ENCODE data around the gene CD63.

DNA sequence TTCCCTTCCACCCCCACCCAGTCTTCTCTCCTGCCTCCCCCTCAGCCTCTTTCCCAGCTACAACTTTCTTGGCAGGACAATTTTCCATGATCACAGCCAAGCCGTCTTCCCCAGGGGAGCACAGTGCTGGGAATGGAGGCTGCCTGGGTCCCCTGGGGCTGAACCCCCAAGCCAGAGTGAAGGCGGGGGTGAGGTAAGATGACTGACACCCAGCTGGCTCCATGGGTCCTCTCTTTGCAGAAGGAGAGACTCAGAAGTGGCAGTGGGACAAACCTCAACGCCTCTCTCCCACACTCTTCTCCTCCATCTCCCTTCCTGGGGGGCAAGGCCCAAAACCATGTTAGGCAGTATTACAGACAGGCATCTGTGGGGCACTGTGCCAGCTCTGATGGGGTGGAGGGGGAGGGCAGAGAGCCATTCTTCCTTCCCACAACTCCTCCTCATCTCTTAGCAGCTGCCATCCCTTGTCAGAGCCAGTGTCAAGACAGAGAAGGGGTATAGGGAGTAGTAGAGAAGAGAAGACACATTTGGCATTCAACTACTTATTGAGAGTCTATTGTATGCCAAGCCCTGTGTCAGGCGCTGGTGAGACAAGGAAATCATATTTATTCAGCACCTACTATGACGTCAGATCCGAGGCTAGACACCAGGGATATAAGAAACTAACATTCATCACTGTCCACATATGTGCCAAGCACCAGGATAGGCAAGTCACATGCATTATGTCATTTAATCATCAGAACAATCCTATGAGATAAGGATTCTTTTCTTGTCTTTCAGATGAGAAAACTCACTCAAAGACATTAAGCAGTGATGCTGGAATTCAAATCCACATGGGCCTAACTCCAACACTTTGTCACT, 24.7 kb downstream of the CD63 start:
- TF ChIP-seq, protein P1, sequence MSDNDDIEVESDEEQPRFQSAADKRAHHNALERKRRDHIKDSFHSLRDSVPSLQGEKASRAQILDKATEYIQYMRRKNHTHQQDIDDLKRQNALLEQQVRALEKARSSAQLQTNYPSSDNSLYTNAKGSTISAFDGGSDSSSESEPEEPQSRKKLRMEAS (CRISPR knock-in tag; IDR thresholded peaks at IDR 0.05): no peak
- TF ChIP-seq NR2C2 (CRISPR knock-in tag; IDR thresholded peaks at IDR 0.05): no peak
- TF ChIP-seq, protein P2, sequence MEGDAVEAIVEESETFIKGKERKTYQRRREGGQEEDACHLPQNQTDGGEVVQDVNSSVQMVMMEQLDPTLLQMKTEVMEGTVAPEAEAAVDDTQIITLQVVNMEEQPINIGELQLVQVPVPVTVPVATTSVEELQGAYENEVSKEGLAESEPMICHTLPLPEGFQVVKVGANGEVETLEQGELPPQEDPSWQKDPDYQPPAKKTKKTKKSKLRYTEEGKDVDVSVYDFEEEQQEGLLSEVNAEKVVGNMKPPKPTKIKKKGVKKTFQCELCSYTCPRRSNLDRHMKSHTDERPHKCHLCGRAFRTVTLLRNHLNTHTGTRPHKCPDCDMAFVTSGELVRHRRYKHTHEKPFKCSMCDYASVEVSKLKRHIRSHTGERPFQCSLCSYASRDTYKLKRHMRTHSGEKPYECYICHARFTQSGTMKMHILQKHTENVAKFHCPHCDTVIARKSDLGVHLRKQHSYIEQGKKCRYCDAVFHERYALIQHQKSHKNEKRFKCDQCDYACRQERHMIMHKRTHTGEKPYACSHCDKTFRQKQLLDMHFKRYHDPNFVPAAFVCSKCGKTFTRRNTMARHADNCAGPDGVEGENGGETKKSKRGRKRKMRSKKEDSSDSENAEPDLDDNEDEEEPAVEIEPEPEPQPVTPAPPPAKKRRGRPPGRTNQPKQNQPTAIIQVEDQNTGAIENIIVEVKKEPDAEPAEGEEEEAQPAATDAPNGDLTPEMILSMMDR (IDR thresholded peaks at IDR 0.05): no peak
- no peak for TF ChIP-seq ZNF138 (CRISPR knock-in tag; conservative IDR thresholded peaks at IDR 0.05)
- TF ChIP-seq JUN (CRISPR knock-in tag; IDR thresholded peaks at IDR 0.05): no peak
- no peak for TF ChIP-seq ZBTB21 (CRISPR knock-in tag; IDR thresholded peaks at IDR 0.05; ENCODE audit: borderline replicate concordance)
- TF ChIP-seq SP1 (CRISPR knock-in tag; conservative IDR thresholded peaks at IDR 0.05): no peak
- no peak for TF ChIP-seq ZNF232 (CRISPR knock-in tag; IDR thresholded peaks at IDR 0.05)

All from WTC11 (cell line).